GM18502 (cell line): ENCODE results near the gene CLIC3.

Experiments used
- ATAC-seq: cut with Tn5 transposase; IDR thresholded peaks from one replicate; pipeline ENCODE4 v1.9.1; 2021; ENCODE audit warnings: mild to moderate bottlenecking; ENCODE audit not compliant: unreplicated experiment, poor library complexity

Gene CLIC3

GRCh38 chr9:136971746-136972145 is 24.6 kb downstream of the CLIC3 start:
- ATAC-seq = no peak

- no peak for ATAC-seq
Measured at GRCh38 chr9:136970361-136970760, 26.0 kb downstream of the CLIC3 start.

- ATAC-seq = no peak
Measured at GRCh38 chr9:136969774-136970173, 26.6 kb downstream of the CLIC3 start.

- ATAC-seq = no peak
Measured at GRCh38 chr9:136969150-136969549, 27.2 kb downstream of the CLIC3 start.

- ATAC-seq = no peak
Measured at GRCh38 chr9:136968333-136969127, 27.8 kb downstream of the CLIC3 start.

GRCh38 chr9:136965771-136966484 is 30.4 kb downstream of the CLIC3 start:
- ATAC-seq = no peak

- ATAC-seq = no peak
Measured at GRCh38 chr9:136964833-136965422, 31.4 kb downstream of the CLIC3 start.

GRCh38 chr9:136964171-136964689 is 32.1 kb downstream of the CLIC3 start:
- ATAC-seq = no peak

GRCh38 chr9:136963751-136964150 is 32.6 kb downstream of the CLIC3 start:
- no peak for ATAC-seq

- no peak for ATAC-seq
Measured at GRCh38 chr9:136963341-136963740, 33.0 kb downstream of the CLIC3 start.

GRCh38 chr9:136962701-136963248 is 33.6 kb downstream of the CLIC3 start:
- no peak for ATAC-seq

- ATAC-seq = no peak
Measured at GRCh38 chr9:136962163-136962562, 34.2 kb downstream of the CLIC3 start.

GRCh38 chr9:136961279-136962065 is 34.9 kb downstream of the CLIC3 start:
- ATAC-seq = no peak

- ATAC-seq = no peak
Measured at GRCh38 chr9:136960938-136961275, 35.5 kb downstream of the CLIC3 start.

GRCh38 chr9:136960212-136960937 is 36.0 kb downstream of the CLIC3 start:
- ATAC-seq = no peak

- ATAC-seq = no peak
Measured at GRCh38 chr9:136958898-136959850, 37.2 kb downstream of the CLIC3 start.

GRCh38 chr9:136958473-136958872 is 37.9 kb downstream of the CLIC3 start:
- ATAC-seq = no peak

GRCh38 chr9:136957901-136958300 is 38.5 kb downstream of the CLIC3 start:
- no peak for ATAC-seq
